GM18507 (cell line): Measurements from ENCODE around the gene TRIM38.
"Not testable (repeated sequence)": the region's sequence is repeated elsewhere in the genome, so short reads cannot be mapped to it uniquely, and the experiment has no call there.

Experiments
- DNase-seq: peaks from one replicate; pipeline ENCODE4 v3.0.0; 2011; ENCODE audit warnings: low read depth; ENCODE audit not compliant: insufficient read length; ENCODE audit errors: extremely low spot score
- FAIRE-seq: peaks from 2 replicates; lab custom pipeline; 2011; peaks lifted over from hg19 to GRCh38; lab: Jason Lieb, UNC

TRIM38 gene, protein sequence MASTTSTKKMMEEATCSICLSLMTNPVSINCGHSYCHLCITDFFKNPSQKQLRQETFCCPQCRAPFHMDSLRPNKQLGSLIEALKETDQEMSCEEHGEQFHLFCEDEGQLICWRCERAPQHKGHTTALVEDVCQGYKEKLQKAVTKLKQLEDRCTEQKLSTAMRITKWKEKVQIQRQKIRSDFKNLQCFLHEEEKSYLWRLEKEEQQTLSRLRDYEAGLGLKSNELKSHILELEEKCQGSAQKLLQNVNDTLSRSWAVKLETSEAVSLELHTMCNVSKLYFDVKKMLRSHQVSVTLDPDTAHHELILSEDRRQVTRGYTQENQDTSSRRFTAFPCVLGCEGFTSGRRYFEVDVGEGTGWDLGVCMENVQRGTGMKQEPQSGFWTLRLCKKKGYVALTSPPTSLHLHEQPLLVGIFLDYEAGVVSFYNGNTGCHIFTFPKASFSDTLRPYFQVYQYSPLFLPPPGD

GRCh38 chr6:25962149-25963127 lies at the start of gene TRIM38:
Gene TRIM38, plus strand, starts transcription at chr6:25962802. Its CDS starts 3,721 bp downstream, at chr6:25966523.
- peak; percentile 52 for DNase-seq
- FAIRE-seq, result peak; percentile 90

DNA sequence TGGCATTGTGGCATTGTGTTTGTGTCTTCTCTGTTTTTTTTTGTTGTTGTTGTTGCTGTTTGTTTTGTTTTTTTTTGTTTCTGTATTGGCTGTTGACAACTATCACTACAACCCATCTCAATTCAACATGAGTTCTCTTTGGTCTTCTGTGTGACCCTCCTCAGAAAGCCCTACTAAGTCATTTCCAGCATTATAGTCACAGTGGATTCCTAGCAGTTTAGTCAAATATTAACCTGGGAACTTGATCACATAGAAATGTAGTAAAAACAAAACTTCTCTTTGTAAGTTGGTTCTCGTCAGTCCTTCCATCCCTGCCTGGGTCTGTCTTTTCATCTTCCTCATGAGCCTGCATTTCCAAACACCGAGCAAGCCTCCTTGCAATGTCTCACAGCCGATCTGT lies 48.9 kb upstream of the TRIM38 start:
- DNase-seq (no peak), FAIRE-seq (no peak)

DNA sequence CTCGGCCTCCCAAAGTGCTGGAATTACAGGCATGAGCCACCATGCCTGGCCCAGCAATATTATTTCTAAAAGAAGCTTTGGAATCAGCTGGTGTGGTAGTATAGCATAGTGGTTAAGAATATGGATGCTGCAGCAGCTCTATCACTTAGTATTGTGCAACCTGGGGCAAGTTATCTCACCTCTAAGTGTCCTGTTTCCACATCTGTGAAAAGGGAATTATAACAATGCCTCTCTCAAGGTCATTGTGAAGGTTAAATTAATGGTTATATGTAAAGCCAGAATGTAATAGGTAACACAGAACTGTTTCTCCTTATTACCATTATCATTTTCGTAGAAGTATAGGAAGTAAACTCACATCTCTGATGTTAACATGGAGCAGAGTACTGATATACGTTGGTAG lies 46.3 kb upstream of the TRIM38 start:
- FAIRE-seq (no peak), DNase-seq (no peak)

DNA sequence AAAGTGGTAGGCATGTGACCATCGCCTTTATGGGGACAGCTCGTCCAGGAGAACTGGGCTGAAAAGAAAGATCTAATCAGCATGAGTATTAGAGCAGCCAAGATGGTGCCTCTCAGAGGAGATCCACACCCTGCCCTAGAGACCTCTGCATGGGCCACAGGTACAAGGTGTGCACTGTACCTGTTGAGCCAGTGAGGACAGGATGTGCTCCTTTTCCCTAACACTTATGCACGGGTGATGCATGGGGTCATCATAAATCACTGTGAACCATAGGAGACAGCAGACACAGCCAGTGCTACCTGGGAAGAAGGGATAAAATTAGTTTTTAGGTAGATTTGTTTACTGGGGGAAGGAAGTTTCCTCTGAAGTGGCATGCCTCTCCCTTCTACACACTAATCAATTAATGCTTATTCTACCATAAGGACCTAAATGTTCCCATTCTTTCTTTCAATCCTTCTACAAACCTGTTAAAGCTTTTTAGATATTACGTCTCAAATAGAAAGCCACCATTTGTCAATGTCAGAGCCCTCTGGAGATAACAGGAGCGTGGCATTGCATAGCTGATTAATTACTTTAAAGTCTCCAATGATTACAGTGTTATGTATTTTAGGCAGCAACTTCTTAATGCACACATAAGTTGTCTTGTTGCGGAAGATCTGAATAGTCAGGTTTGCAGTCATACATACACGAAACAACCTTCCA lies 45.7 kb upstream of the TRIM38 start:
- FAIRE-seq (no peak), DNase-seq (no peak)

DNA sequence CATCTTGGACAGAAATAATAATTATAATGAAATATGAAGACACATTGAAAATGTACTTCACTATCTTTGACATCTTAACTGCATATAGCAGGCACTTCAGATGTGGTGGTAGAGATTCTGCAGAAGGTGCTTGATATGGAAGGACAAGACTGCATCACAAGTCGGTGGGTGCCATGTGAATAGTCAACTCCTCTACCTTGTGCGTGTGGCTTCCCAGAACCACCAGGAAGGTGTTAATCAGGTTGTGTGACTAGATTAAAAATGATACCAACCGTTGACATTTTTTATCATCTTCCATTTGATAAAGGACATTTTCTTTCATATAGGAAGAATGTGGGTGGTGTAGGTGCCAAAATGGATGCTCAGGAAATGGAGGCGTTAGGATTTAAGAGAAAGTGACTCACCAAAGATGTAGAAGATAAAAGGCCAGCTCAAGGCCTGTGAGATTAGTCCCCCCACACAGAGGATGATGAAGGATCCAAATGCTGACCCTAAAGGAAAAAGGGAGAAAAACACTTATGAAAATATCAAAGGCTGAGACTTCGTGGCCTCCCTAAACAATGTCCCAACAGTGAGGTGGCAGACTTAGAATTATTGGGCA lies 44.4 kb upstream of the TRIM38 start:
- FAIRE-seq (no peak), DNase-seq (no peak)

DNA sequence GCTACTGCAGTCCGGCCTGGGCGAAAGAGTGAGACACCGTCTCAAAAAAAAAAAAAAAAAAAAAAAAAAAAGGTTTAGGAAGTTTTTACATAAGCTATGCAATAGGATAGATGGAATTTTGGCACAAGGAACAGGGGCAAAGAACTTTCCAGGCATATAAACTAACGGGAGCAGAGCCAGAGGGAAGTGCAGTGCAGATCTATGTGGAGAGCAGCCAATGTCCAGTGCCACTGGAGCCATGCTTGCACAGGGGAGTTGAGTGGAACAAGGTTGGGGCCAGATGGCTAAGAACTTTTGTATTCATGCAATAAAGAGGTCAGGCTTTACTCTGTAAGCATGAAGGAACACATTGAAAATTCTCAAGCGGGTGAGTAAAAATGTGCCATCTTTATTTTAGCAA lies 42.9 kb upstream of the TRIM38 start:
- DNase-seq (no peak), FAIRE-seq (no peak)

DNA sequence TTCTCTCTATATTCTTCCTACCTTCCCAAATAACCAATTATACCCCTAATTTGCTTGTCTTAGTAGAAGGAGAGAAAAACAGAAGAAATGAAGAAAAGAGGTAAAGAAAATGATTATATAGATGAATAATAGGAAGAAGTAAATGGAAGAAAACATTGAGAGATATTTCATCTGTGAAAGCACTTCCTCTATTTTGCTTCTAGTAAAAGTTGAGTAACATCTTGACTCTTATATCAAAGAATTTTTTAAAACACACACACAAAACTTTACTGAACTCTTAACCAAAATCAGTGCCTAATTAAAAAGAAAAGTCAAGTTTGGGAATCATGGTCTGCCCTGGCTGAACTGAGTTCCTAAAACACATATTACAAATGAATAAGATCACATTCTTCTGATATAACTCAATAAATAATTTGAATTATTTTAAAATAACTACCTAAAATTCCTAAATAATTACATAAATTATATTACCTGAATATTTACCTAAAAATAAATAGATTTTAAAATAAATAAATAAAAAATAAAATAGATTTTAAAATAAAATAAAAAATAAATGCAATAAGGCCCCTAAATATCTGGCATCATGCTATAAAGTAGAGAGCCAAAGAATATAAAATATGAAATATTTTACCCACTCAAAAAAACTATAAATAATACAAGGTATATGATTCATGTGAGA lies 40.9 kb upstream of the TRIM38 start:
- no peak for DNase-seq
- no peak for FAIRE-seq

DNA sequence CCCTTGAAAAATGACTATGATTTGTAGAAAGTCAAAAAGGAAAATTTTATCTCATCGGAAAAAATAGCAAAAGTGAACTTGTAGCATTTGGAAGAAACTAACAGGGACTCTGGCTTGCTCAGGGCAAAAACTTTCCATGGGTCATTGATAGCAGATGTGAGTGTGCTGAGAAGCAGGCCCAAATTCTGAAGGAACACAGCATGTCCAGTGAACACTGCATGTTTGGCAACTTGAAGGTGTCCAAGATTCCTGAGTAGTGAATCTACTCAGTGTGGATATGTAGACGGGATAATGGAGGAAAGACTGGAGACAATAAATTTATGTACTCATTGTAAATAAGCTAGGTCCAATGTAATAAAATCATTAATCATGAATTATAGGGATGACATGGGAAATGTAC lies 40.3 kb upstream of the TRIM38 start:
- DNase-seq, result no peak
- no peak for FAIRE-seq

- no peak for FAIRE-seq
- no peak for DNase-seq
Measured at GRCh38 chr6:25925876-25926275, 36.7 kb upstream of the TRIM38 start.

DNA sequence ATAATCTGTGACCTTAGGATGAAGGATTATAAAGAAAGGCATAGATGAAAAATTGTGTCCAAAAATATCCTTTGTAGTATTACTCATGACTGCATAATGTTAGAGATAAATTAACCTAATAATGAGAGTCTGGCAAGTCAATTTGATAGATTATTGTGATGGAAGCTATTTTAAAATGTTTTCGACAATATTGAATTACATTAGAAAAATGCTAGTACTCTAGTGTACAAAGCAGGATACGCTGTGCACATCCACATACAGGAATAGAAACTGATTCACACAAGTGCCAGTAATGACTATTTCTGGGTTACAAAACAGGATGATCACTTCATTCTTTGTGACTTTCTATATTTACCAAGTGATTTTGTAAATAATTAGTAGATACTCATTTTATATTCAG lies 35.4 kb upstream of the TRIM38 start:
- FAIRE-seq (no peak), DNase-seq (no peak)

GRCh38 chr6:25927756-25928216 lies 34.8 kb upstream of the TRIM38 start:
- FAIRE-seq, result no peak
- DNase-seq, result no peak

DNA sequence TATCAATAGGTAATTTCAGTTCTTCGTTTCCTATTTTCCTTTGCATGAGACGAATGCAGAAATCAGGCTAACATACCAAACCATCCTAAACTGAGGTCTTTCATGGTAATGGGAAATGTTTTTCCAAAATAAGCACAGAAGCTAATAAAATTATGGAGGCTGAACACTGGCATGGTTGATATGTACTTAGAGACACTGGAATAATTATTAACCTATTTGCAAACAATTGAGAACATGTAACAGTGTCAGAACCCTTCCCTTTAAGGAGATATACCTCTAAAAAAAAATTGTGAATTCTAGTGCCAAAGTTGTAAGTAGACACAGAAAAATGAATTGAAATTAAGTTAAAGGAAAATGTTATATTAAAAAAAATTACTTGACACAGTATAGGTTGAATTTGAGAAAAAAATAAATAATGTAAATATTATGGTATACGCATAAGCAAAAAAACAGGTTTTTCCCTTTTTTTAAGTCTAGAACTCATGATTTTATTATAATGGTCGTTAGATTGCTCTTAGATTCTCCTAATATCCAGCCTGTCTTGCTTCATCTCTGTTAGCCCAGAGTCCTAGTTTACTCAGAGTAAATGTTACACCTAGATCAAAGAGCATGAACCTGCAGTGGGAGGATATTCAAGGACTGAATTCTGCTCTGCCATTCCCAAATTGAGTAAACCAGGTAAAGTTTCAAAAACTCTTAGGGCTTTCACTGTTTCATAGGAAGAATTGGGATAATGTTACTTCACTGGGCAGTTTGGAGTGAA lies 33.9 kb upstream of the TRIM38 start:
- DNase-seq, result no peak
- peak; percentile 21 for FAIRE-seq

- not testable (repeated sequence) for FAIRE-seq, DNase-seq
Measured at GRCh38 chr6:25929785-25930184, 32.8 kb upstream of the TRIM38 start.

DNA sequence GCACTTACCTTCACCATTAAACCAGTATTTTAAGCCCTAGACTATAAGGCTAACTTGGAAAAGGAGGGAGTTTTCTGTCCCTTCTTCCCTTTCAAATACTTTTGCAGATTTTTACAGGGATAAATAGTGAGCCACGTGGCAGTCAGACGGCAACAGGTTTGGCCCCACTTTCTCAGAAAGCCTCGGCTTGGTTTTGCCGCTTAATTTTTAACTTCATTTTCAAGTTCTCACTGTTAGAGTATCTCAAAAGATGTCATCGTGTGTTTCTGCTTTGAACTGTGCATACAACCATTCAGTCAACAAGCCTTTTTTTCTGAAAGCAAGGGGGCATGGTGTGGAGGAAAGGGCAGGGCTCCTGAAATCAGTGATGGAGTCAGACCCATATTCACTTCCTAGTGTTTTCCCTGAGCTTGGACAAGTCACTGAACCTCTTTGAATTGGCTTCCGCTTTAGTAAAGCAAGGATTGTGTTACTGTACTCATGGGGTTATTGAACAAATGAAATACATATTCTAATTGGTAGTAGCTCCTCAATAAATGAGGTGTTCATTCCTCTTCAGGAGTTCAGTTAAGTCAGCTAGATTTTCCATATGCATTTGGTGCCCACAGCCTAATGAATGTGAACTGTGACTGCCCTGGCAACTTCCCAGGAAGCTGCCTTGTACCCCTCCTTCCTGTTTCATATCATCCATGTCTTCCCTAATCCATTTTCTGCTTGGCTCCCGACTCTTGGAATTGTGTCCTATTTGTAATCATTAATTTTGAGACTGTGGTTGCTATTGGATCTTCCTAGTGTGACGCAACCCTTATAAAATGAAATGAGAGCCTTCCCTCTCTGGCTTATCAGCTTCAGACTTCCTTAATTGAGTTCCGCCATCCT lies 31.8 kb upstream of the TRIM38 start, which contains the start of gene SLC17A2:
Gene SLC17A2, minus strand, starts transcription at position 160 of the 879 bp plus-strand sequence. CDS start 4,895 bp downstream, outside the sequence.
- DNase-seq, result no peak
- FAIRE-seq, result no peak

DNA sequence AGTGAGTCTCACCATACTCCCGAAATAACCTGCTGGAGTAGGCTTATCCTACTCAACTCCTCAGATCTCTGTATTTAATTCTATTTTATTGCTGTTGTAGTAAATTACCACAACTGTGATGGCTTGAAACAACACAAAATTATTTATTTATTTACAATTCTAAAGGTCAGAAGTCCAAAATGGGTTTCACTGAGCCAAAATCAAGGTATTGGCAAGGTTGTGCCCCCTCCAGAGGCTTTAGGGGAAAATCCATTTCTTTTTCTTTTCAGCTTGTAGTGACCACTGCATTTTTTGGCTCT lies 31.2 kb upstream of the TRIM38 start:
- DNase-seq (no peak), FAIRE-seq (no peak)

DNA sequence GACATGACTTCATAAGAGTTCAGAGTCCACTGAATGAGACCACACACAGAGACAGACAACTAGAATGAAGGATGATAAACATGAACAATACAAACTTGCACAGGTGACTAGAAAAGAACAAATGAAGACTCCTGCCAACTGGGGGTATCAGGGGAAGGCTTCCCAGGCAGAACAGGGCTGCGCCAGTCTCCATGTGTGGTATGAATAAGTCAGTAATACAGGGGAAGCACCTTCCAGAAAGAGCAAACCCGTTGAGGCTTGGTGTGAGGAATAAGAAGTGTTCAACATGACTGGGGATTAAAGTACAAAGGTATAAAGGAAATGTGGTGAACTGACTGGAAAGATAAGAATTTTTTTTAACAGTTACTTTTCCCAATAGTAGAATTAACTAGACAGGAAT lies 28.4 kb upstream of the TRIM38 start:
- DNase-seq (no peak), FAIRE-seq (no peak)

GRCh38 chr6:25934735-25935313 lies 27.8 kb upstream of the TRIM38 start:
- DNase-seq (no peak), FAIRE-seq (no peak)
